ACHN (cell line): ENCODE measurements around the gene CD28.

Source experiments
- DNase-seq: peaks from one replicate; pipeline ENCODE4 v3.0.0-alpha.2; 2015
- in situ Hi-C: cut with HindIII; loops from 2 replicates; pipeline ENCODE4 v1.10.0; 2017; ENCODE audit warnings: low sequenced_read_pairs, low pct_ligation_motif_present, low pct_unique_long_range_greater_than_20kb

Gene CD28

GRCh38 chr2:203706403-203706802 lies at the start of gene CD28:
Gene CD28 (plus strand): TSS chr2:203706639. CDS start chr2:203706697, 58 bp downstream.
- no peak for DNase-seq
- in situ Hi-C loops = no loop called here

- in situ Hi-C loops = no loop called here
Measured at GRCh38 chr2:203659331-203660049, 46.9 kb upstream of the CD28 start.

GRCh38 chr2:203660465-203660864 lies 46.0 kb upstream of the CD28 start:
- DNase-seq = no peak
- in situ Hi-C loops = no loop called here

More at GRCh38 chr2:203659331-203660049, 46.9 kb upstream of the CD28 start:
- no peak for DNase-seq

GRCh38 chr2:203661279-203661908 lies 45.0 kb upstream of the CD28 start:
- DNase-seq = no peak
- in situ Hi-C loops = no loop called here

GRCh38 chr2:203662487-203662886 lies 44.0 kb upstream of the CD28 start:
- DNase-seq = no peak
- in situ Hi-C loops = no loop called here

GRCh38 chr2:203662951-203663350 lies 43.5 kb upstream of the CD28 start:
- in situ Hi-C loops = no loop called here
- no peak for DNase-seq

GRCh38 chr2:203664029-203664755 lies 42.2 kb upstream of the CD28 start:
- in situ Hi-C loops = no loop called here

GRCh38 chr2:203667838-203668237 lies 38.6 kb upstream of the CD28 start:
- DNase-seq = no peak

More at GRCh38 chr2:203664029-203664755, 42.2 kb upstream of the CD28 start:
- no peak for DNase-seq

GRCh38 chr2:203669820-203670219 lies 36.6 kb upstream of the CD28 start:
- DNase-seq = no peak
- in situ Hi-C loops = no loop called here

More at GRCh38 chr2:203667838-203668237, 38.6 kb upstream of the CD28 start:
- in situ Hi-C loops = no loop called here

GRCh38 chr2:203670939-203671338 lies 35.5 kb upstream of the CD28 start:
- no peak for DNase-seq
- in situ Hi-C loops = no loop called here

- DNase-seq = no peak
- in situ Hi-C loops = no loop called here
Measured at GRCh38 chr2:203671876-203672275, 34.6 kb upstream of the CD28 start.

- DNase-seq = no peak
- in situ Hi-C loops = no loop called here
Measured at GRCh38 chr2:203672856-203673255, 33.6 kb upstream of the CD28 start.

GRCh38 chr2:203673933-203674332 lies 32.5 kb upstream of the CD28 start:
- no peak for DNase-seq
- in situ Hi-C loops = no loop called here

- in situ Hi-C loops = no loop called here
- DNase-seq = no peak
Measured at GRCh38 chr2:203675086-203675485, 31.4 kb upstream of the CD28 start.

- DNase-seq = no peak
- in situ Hi-C loops = no loop called here
Measured at GRCh38 chr2:203678971-203679370, 27.5 kb upstream of the CD28 start.

GRCh38 chr2:203679401-203679800 lies 27.0 kb upstream of the CD28 start:
- in situ Hi-C loops = no loop called here
- no peak for DNase-seq

GRCh38 chr2:203681978-203682377 lies 24.5 kb upstream of the CD28 start:
- no peak for DNase-seq

GRCh38 chr2:203682688-203683130 lies 23.7 kb upstream of the CD28 start:
- in situ Hi-C loops = no loop called here
- no peak for DNase-seq

More at GRCh38 chr2:203681978-203682377, 24.5 kb upstream of the CD28 start:
- in situ Hi-C loops = no loop called here

- no peak for DNase-seq
- in situ Hi-C loops = no loop called here
Measured at GRCh38 chr2:203683421-203683820, 23.0 kb upstream of the CD28 start.
